GM20000 (cell line): ENCODE results near the gene FSHR.

Experiments used
- DNase-seq: peaks from one replicate; pipeline ENCODE4 v3.0.0; 2012; ENCODE audit warnings: low spot score
- TF ChIP-seq, protein P1 (sequence below): IDR thresholded peaks from 2 replicates; pipeline ENCODE4 v1.5.1; 2012; ENCODE audit warnings: mild to moderate bottlenecking, control low read depth; ENCODE audit errors: extremely low read depth, missing control alignments

Gene FSHR

GRCh38 chr2:49154140-49154539, at the start of gene FSHR:
Gene FSHR (minus strand): TSS chr2:49154515. CDS start chr2:49154417, 98 bp downstream.
- TF ChIP-seq, protein P1, sequence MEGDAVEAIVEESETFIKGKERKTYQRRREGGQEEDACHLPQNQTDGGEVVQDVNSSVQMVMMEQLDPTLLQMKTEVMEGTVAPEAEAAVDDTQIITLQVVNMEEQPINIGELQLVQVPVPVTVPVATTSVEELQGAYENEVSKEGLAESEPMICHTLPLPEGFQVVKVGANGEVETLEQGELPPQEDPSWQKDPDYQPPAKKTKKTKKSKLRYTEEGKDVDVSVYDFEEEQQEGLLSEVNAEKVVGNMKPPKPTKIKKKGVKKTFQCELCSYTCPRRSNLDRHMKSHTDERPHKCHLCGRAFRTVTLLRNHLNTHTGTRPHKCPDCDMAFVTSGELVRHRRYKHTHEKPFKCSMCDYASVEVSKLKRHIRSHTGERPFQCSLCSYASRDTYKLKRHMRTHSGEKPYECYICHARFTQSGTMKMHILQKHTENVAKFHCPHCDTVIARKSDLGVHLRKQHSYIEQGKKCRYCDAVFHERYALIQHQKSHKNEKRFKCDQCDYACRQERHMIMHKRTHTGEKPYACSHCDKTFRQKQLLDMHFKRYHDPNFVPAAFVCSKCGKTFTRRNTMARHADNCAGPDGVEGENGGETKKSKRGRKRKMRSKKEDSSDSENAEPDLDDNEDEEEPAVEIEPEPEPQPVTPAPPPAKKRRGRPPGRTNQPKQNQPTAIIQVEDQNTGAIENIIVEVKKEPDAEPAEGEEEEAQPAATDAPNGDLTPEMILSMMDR = no peak
- no peak for DNase-seq

DNA sequence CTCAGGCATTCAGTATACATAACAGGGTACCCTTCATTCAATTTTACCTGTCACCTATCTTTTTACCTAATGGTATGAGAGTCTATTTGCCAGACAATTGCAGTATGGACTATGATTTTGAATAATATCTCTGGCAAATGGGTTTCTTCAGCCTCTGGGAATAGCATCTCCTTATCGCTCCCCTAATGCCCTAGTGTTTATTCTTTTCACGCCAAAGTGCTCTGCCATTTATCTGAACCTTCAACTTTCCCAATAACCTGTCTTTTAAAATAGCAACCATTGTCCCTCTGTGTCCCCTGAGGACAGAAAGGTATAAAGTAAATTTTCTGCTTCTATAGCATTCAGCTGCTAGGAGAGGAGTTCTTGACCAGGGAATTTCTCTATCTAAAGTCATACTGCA, 45.0 kb upstream of the FSHR start:
- no peak for DNase-seq
- TF ChIP-seq, protein P1 = no peak

- DNase-seq = no peak
- TF ChIP-seq, protein P1 = no peak
These were observed 40.4 kb upstream of the FSHR start for GRCh38 chr2:49194701-49195100.

DNA sequence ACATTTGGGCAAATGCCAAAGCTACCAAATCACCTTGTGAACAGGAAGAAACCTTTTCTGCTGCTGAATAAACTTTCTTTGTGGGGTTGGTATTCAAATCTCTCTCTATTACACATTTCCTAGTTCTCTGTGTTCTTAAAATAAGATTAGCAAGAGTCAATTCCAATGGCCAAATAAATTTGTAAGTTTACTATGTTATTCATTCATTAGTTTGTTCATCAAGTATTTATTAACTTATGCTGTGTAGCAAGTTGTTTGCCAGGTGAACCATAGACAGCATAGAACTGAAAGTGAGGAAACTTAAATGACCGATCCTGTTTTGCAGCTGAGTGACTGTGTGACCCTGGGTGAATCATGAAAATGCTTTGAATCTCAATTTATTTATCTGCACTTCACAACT, 37.7 kb upstream of the FSHR start:
- TF ChIP-seq, protein P1 = no peak
- no peak for DNase-seq

DNA sequence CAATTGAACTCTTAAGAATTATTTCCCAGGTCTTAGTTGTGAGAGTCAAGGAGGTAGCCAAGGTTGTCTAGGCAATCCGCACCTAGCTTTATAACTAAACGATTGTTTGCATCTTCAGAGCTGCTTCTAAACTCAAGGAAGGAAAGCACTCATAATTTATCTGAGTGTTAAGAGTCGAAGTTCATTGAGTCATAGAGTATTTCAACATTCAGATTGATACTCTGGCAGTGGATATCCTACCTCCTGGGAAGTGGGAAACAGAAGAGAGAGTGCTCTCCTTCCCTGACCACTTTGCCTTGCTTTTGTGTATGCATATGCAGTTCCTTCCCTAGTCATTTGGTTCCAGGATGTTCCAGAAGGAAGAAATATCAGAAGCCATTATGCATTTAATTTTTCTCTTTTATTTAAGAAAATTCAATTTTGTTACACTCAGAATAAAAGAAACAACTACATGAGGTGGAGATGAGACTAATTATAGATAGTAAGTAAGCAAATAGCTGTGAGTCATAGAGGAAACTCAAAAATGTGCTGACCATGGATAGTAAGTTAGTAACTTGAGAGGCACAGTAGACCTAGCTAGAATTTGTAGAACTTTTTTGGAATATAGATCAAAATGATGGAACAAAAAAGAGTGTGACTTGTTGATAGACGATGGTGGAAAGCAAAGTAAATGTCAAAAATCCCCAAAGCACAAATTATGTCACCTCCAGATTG, 35.4 kb upstream of the FSHR start:
- TF ChIP-seq, protein P1 = no peak

DNA sequence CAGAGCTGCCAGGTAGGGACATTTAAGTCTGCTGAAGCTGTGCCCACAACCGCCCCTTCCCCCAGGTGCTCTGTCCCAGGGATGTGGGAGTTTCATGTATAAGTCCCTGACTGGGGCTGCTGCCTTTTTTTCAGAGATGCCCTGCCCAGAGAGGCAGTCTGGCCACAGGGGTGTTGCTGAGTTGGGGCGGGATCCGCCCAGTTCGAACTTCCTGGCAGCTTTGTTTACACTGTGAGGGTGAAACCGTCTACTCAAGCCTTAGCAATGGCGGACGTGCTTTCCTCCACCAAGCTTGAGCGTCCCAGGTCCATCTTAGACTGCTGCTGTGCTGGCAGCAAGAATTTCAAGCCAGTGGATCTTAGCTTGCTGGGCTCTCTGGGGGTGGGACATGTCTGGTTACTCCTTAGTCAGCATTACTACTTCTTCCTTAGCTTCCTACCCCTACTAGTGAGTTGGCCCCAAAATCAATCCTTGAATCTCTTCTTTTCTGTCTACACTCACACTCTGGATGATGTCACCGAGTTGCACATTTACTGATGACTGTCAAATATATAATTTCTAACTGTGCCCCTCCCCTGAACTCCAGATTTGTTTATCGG, 31.8 kb upstream of the FSHR start:
- TF ChIP-seq, protein P1 = no peak
- DNase-seq = no peak

More for the DNA sequence above, 35.4 kb upstream of the FSHR start:
- no peak for DNase-seq

GRCh38 chr2:49178656-49179055, 24.3 kb upstream of the FSHR start:
- no peak for DNase-seq
- TF ChIP-seq, protein P1 = no peak
